Fibroblast of lung (primary cell): ENCODE results near the gene ARFIP1. TPM values are rescaled to one million over a fixed set of nuclear protein-coding genes. Genes with fewer than 3 reads are reported as not detected.

ENCODE experiments used
- DNase-seq, 2 donors: peaks; one replicate each; pipeline versions ENCODE4 v3.0.0 to v3.0.0-alpha.2; 2010; ENCODE audit warnings: low read depth in 2 of 2
- H2AFZ ChIP-seq: 2 replicates; pipeline ENCODE4 v1.5.1; 2012; ENCODE audit warnings: low read length, control low read depth, inconsistent platforms
- H3K27ac ChIP-seq: 2 replicates; pipeline ENCODE4 v1.5.1; 2011; ENCODE audit warnings: low read length, control low read depth; ENCODE audit not compliant: insufficient read depth
- H3K27me3 ChIP-seq: 2 replicates; pipeline ENCODE4 v1.5.1; 2011; ENCODE audit warnings: mild to moderate bottlenecking, low read length; ENCODE audit not compliant: control insufficient read depth, insufficient read depth
- H3K36me3 ChIP-seq: 2 replicates; pipeline ENCODE4 v1.5.1; 2011; ENCODE audit warnings: low read length; ENCODE audit not compliant: control insufficient read depth, insufficient read depth
- H3K4me1 ChIP-seq: 2 replicates; pipeline ENCODE4 v1.5.1; 2011; ENCODE audit warnings: low read length; ENCODE audit not compliant: control insufficient read depth, insufficient read depth; ENCODE audit errors: extremely low read depth
- H3K4me2 ChIP-seq: 2 replicates; pipeline ENCODE4 v1.5.1; 2011; ENCODE audit warnings: low read length, control low read depth; ENCODE audit not compliant: insufficient read depth; ENCODE audit errors: extremely low read depth
- H3K4me3 ChIP-seq, 4 experiments: fragments of 200-600 bp in 1 of 4; sonication (generic) in 1 of 4; replicated peaks in 1 of 4; 2 replicates each; pipeline ENCODE4 v1.5.1; 2011 to 2016; ENCODE audit warnings: low read length in 4 of 4, low read depth in 3 of 4, mild to moderate bottlenecking in 3 of 4, control low read depth in 2 of 4, inconsistent platforms in 1 of 4, mixed read lengths in 1 of 4; ENCODE audit not compliant: insufficient read depth in 1 of 4; ENCODE audit errors: control extremely low read depth in 1 of 4
- H3K79me2 ChIP-seq: 2 replicates; pipeline ENCODE4 v1.5.1; 2012; ENCODE audit warnings: mild to moderate bottlenecking, low read length, inconsistent platforms; ENCODE audit not compliant: control insufficient read depth, insufficient read depth
- H3K9ac ChIP-seq: 2 replicates; pipeline ENCODE4 v1.5.1; 2011; ENCODE audit warnings: mild to moderate bottlenecking, low read length, control low read depth; ENCODE audit not compliant: insufficient read depth
- H3K9me3 ChIP-seq: 2 replicates; pipeline ENCODE4 v1.5.1; 2012; ENCODE audit warnings: low read depth, low read length; ENCODE audit not compliant: control insufficient read depth, insufficient read depth
- H4K20me1 ChIP-seq: 2 replicates; pipeline ENCODE4 v1.5.1; 2011; ENCODE audit warnings: low read length; ENCODE audit not compliant: control insufficient read depth, insufficient read depth; ENCODE audit errors: extremely low read depth
- EZH2 ChIP-seq: IDR thresholded peaks from 2 replicates; pipeline ENCODE4 v1.5.1; 2012; ENCODE audit warnings: low read length, control low read depth, mild to moderate bottlenecking; ENCODE audit errors: missing control alignments
- polyA plus RNA-seq, 2 donors: library from polyadenylated mRNA; depleted of rRNA in 1 of 2; stranded (reverse) in 1 of 2; unstranded in 1 of 2; fragments of >200 nt; gene quantifications; 2 replicates each; pipeline ENCODE4 v1.2.1, GENCODE V29; 2011 to 2012; ENCODE audit warnings: missing spikeins in 1 of 2
- total RNA-seq: library from RNA; depleted of rRNA; stranded (reverse); fragments of >200 nt; gene quantifications from 2 replicates; pipeline ENCODE4 v1.2.1, GENCODE V29; 2014
- TF ChIP-seq, protein P1 (sequence below), 2 donors: IDR thresholded peaks in 1 of 2; conservative IDR thresholded peaks in 1 of 2; 1 replicate in 1 of 2; 2 replicates in 1 of 2; pipeline ENCODE4 v1.5.1; 2011 to 2012; ENCODE audit warnings: low read length in 2 of 2, control low read depth in 1 of 2, inconsistent platforms in 1 of 2, low read depth in 1 of 2, mild to moderate bottlenecking in 1 of 2

Gene ARFIP1
- total and polyA plus RNA-seq, 2 donors (not counting 1 experiment from before 2014, with no cell fraction given), result 35.6 to 40.8 TPM

DNA sequence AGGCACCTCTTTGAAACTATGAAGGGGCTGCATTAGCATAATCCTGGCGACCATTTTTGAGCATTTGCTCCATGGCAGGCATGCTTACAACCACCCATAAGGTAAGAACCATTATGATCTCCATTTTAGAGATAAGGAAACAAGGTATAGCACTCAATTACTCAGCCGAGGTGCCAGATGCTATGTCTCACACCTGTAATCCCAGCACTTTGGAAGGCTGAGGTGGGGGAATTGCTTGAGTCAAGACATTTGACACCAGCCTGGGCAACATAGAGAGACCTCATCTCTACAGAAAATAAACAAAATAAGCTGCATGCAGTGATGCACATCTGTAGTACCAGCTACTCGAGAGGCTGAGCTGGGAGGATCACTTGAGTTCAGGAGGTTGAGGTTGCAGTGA, 43.8 kb upstream of the ARFIP1 start:
- no peak for DNase-seq
- H3K79me2 ChIP-seq, result no peaks in the 10 kb centered on the region
- no peak overlapping the region for H3K9ac ChIP-seq
- H3K4me3 ChIP-seq, result no peak overlapping the region
- H3K4me2 ChIP-seq, result no peak overlapping the region
- H3K9me3 ChIP-seq, result no peaks in the 10 kb centered on the region
- no peaks in the 10 kb centered on the region for H4K20me1 ChIP-seq
- no peak overlapping the region for H3K27ac ChIP-seq
- no peak overlapping the region for H2AFZ ChIP-seq
- H3K4me1 ChIP-seq, result no peaks in the 10 kb centered on the region
- no peaks in the 10 kb centered on the region for H3K36me3 ChIP-seq
- no peaks in the 10 kb centered on the region for H3K27me3 ChIP-seq
- TF ChIP-seq, protein P1, sequence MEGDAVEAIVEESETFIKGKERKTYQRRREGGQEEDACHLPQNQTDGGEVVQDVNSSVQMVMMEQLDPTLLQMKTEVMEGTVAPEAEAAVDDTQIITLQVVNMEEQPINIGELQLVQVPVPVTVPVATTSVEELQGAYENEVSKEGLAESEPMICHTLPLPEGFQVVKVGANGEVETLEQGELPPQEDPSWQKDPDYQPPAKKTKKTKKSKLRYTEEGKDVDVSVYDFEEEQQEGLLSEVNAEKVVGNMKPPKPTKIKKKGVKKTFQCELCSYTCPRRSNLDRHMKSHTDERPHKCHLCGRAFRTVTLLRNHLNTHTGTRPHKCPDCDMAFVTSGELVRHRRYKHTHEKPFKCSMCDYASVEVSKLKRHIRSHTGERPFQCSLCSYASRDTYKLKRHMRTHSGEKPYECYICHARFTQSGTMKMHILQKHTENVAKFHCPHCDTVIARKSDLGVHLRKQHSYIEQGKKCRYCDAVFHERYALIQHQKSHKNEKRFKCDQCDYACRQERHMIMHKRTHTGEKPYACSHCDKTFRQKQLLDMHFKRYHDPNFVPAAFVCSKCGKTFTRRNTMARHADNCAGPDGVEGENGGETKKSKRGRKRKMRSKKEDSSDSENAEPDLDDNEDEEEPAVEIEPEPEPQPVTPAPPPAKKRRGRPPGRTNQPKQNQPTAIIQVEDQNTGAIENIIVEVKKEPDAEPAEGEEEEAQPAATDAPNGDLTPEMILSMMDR (conservative IDR thresholded peaks at IDR 0.05 in 1 of 2, IDR thresholded peaks at IDR 0.05 in 1 of 2; ENCODE audit: low read depth in 1 of 2, low read length in 2 of 2), result no peak
- TF ChIP-seq EZH2, result no peak

GRCh38 chr4:152738827-152739226, 40.9 kb upstream of the ARFIP1 start:
- Histone ChIP-seq H3K9me3 (no peaks in the 10 kb centered on the region), H3K4me1 (no peaks in the 10 kb centered on the region), H3K4me3 (no peak overlapping the region), H3K9ac (no peak overlapping the region), H3K79me2 (no peaks in the 10 kb centered on the region), H3K36me3 (no peaks in the 10 kb centered on the region), H4K20me1 (no peaks in the 10 kb centered on the region), H3K27ac (no peak overlapping the region), H3K4me2 (no peak overlapping the region), H3K27me3 (no peaks in the 10 kb centered on the region), H2AFZ (no peak overlapping the region)
- DNase-seq, result peak in 1 of 2 donors; percentile 12
- TF ChIP-seq, protein P1 (conservative IDR thresholded peaks at IDR 0.05 in 1 of 2, IDR thresholded peaks at IDR 0.05 in 1 of 2; ENCODE audit: low read depth in 1 of 2, low read length in 2 of 2), result no peak
- TF ChIP-seq EZH2, result no peak

DNA sequence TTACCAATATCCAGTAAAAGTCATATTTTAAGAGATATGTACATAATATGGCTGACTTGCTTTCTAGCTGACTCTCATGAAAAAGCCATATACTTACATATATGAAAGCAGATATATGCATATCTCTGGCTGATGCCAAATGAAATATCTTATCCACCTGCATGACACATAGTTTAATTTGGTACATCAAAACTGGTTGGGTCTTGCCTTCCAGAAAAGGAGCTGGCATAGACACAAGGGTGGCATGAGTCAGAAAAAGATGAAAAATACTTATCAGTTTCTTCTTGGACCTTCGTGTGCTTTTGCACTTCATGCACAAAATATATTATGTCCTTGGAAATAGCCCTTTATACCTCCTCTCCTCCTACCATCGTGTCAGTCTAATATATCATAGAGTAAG, 32.3 kb upstream of the ARFIP1 start:
- no peak overlapping the region for H3K4me3 ChIP-seq
- no peaks in the 10 kb centered on the region for H3K4me1 ChIP-seq
- no peaks in the 10 kb centered on the region for H3K36me3 ChIP-seq
- H3K9ac ChIP-seq, result no peak overlapping the region
- H3K27me3 ChIP-seq, result no peaks in the 10 kb centered on the region
- H2AFZ ChIP-seq, result no peak overlapping the region
- DNase-seq, result no peak
- H3K4me2 ChIP-seq, result no peak overlapping the region
- no peaks in the 10 kb centered on the region for H4K20me1 ChIP-seq
- TF ChIP-seq, protein P1 (conservative IDR thresholded peaks at IDR 0.05 in 1 of 2, IDR thresholded peaks at IDR 0.05 in 1 of 2; ENCODE audit: low read depth in 1 of 2, low read length in 2 of 2), result no peak
- no peak for TF ChIP-seq EZH2
- H3K27ac ChIP-seq, result no peak overlapping the region
- no peaks in the 10 kb centered on the region for H3K9me3 ChIP-seq
- H3K79me2 ChIP-seq, result no peaks in the 10 kb centered on the region
